H1 (cell line): ENCODE data around the gene UBE3B. TPM values are rescaled to one million over a fixed set of nuclear protein-coding genes. Genes with fewer than 3 reads are reported as not detected.

Experiments used
- CTCF ChIA-PET: fragments of 300-600 bp; sonication (Branson Sonifier 250); formaldehyde crosslinking; loops from one replicate; lab custom pipeline; 2021; ENCODE audit not compliant: partially characterized antibody; lab: Charles Lee
- POLR2A ChIA-PET: fragments of 300-600 bp; sonication (Branson Sonifier 250); formaldehyde crosslinking; loops from one replicate; lab custom pipeline; 2021; ENCODE audit warnings: inconsistent platforms; ENCODE audit not compliant: partially characterized antibody; lab: Charles Lee
- DNase-seq, 2 experiments: peaks; one replicate each; pipeline versions ENCODE4 v3.0.0 to v3.0.0-alpha.2; 2010 to 2022; ENCODE audit warnings: low spot score in 2 of 2, low read depth in 1 of 2, mixed read lengths in 1 of 2
- FAIRE-seq: peaks from 2 replicates; lab custom pipeline; 2011; peaks lifted over from hg19 to GRCh38; lab: Jason Lieb, UNC
- H2AFZ ChIP-seq: 2 replicates; pipeline ENCODE4 v1.8.1; 2012; ENCODE audit warnings: low read length, inconsistent platforms
- H2AK5ac ChIP-seq: 2 replicates; pipeline ENCODE4 v1.6.1; 2013; ENCODE audit warnings: low read depth, low read length
- H2BK120ac ChIP-seq: replicated peaks from 2 replicates; pipeline ENCODE3; 2013; ENCODE audit warnings: low read depth, low read length, inconsistent platforms
- H2BK12ac ChIP-seq: 2 replicates; pipeline ENCODE4 v1.6.1; 2013; ENCODE audit warnings: low read depth, low read length
- H2BK15ac ChIP-seq: 2 replicates; pipeline ENCODE4 v1.6.1; 2013; ENCODE audit warnings: low read length
- H2BK20ac ChIP-seq: 2 replicates; pipeline ENCODE4 v1.6.1; 2013; ENCODE audit warnings: low read length
- H2BK5ac ChIP-seq: 2 replicates; pipeline ENCODE4 v1.6.1; 2013; ENCODE audit warnings: low read depth, low read length
- H3K14ac ChIP-seq: 2 replicates; pipeline ENCODE4 v1.6.1; 2013; ENCODE audit warnings: inconsistent platforms; ENCODE audit not compliant: insufficient read length
- H3K18ac ChIP-seq: 2 replicates; pipeline ENCODE4 v1.6.1; 2013; ENCODE audit warnings: low read length; ENCODE audit errors: extremely low read depth
- H3K23ac ChIP-seq: 2 replicates; pipeline ENCODE4 v1.6.1; 2013; ENCODE audit warnings: inconsistent platforms; ENCODE audit not compliant: insufficient read length
- H3K23me2 ChIP-seq: 2 replicates; pipeline ENCODE4 v1.6.1; 2013; ENCODE audit warnings: low read depth, low read length
- H3K27ac ChIP-seq: 2 replicates; pipeline ENCODE4 v1.6.1; 2011; ENCODE audit warnings: low read depth, low read length, inconsistent platforms
- H3K27me3 ChIP-seq, 4 experiments: replicated peaks in 1 of 4; 1 replicate in 1 of 4; 2 replicates in 3 of 4; pipeline versions ENCODE4 v1.6.1 to v1.8.1; 2011 to 2013; ENCODE audit warnings: low read length in 3 of 4, mild to moderate bottlenecking in 3 of 4, inconsistent platforms in 2 of 4, mixed read lengths in 2 of 4, moderate library complexity in 1 of 4; ENCODE audit not compliant: control insufficient read depth in 3 of 4, insufficient read depth in 3 of 4; ENCODE audit errors: extremely low read depth in 1 of 4
- H3K36me3 ChIP-seq, 4 experiments: 2 replicates each; pipeline versions ENCODE4 v1.6.1 to v1.8.1; 2011 to 2013; ENCODE audit warnings: mild to moderate bottlenecking in 4 of 4, low read length in 3 of 4, moderate library complexity in 2 of 4, control low read depth in 1 of 4, inconsistent platforms in 1 of 4; ENCODE audit not compliant: insufficient read depth in 4 of 4, control insufficient read depth in 2 of 4
- H3K4ac ChIP-seq: replicated peaks from 2 replicates; pipeline ENCODE3; 2013; ENCODE audit warnings: low read length, low read depth, mixed read lengths, inconsistent platforms; ENCODE audit not compliant: insufficient read length
- H3K4me1 ChIP-seq, 4 experiments: replicated peaks in 1 of 4; 1 replicate in 1 of 4; 2 replicates in 3 of 4; pipeline versions ENCODE4 v1.6.1 to v1.8.1; 2011 to 2013; ENCODE audit warnings: low read length in 3 of 4, inconsistent platforms in 2 of 4, mixed read lengths in 1 of 4; ENCODE audit not compliant: insufficient read depth in 4 of 4, control insufficient read depth in 3 of 4
- H3K4me2 ChIP-seq, 2 experiments: 2 replicates each; pipeline versions ENCODE4 v1.6.1 to v1.8.1; 2011 to 2013; ENCODE audit warnings: low read depth in 2 of 2, low read length in 2 of 2, control low read depth in 1 of 2, inconsistent platforms in 1 of 2, mild to moderate bottlenecking in 1 of 2; ENCODE audit not compliant: insufficient read depth in 1 of 2
- H3K4me3 ChIP-seq, 4 experiments: fragments of 200-600, 300-600 bp in 1 of 4; sonication (generic), shearing (Covaris generic), sonication (Bioruptor Twin) in 1 of 4; 2 replicates each; pipeline versions ENCODE4 v1.5.1 to v1.8.1; 2011 to 2016; ENCODE audit warnings: low read length in 4 of 4, low read depth in 3 of 4, control low read depth in 2 of 4, inconsistent platforms in 2 of 4, mild to moderate bottlenecking in 2 of 4, mixed read lengths in 1 of 4, moderate library complexity in 1 of 4; ENCODE audit not compliant: insufficient read depth in 2 of 4; ENCODE audit errors: extremely low read depth in 1 of 4
- H3K56ac ChIP-seq: replicated peaks from 2 replicates; pipeline ENCODE3; 2013; ENCODE audit warnings: low read depth, mild to moderate bottlenecking, mixed read lengths, low read length, inconsistent platforms; ENCODE audit not compliant: insufficient read length
- H3K79me1 ChIP-seq: 2 replicates; pipeline ENCODE4 v1.6.1; 2013; ENCODE audit warnings: low read depth, low read length, control low read depth
- H3K79me2 ChIP-seq, 2 experiments: 2 replicates each; pipeline versions ENCODE4 v1.6.1 to v1.8.1; 2012 to 2013; ENCODE audit warnings: low read length in 2 of 2, mild to moderate bottlenecking in 2 of 2, inconsistent platforms in 1 of 2; ENCODE audit not compliant: insufficient read depth in 2 of 2, control insufficient read depth in 1 of 2
- H3K9ac ChIP-seq, 4 experiments: replicated peaks in 1 of 4; 1 replicate in 1 of 4; 2 replicates in 3 of 4; pipeline versions ENCODE4 v1.6.1 to v1.8.1; 2011 to 2013; ENCODE audit warnings: low read depth in 3 of 4, low read length in 3 of 4, control low read depth in 2 of 4, mild to moderate bottlenecking in 2 of 4, moderate library complexity in 2 of 4, inconsistent platforms in 1 of 4; ENCODE audit errors: extremely low read depth in 1 of 4
- H3K9me3 ChIP-seq, 2 experiments: 2 replicates each; pipeline versions ENCODE4 v1.6.1 to v1.8.1; 2012 to 2013; ENCODE audit warnings: mild to moderate bottlenecking in 2 of 2, moderate library complexity in 2 of 2, control low read depth in 1 of 2, inconsistent platforms in 1 of 2, low read depth in 1 of 2, low read length in 1 of 2, mixed read lengths in 1 of 2; ENCODE audit not compliant: insufficient read depth in 2 of 2
- H4K20me1 ChIP-seq, 2 experiments: replicated peaks in 1 of 2; 2 replicates each; pipeline versions ENCODE3 to v1.8.1; 2011 to 2013; ENCODE audit warnings: inconsistent platforms in 2 of 2, low read length in 2 of 2, mild to moderate bottlenecking in 1 of 2; ENCODE audit not compliant: insufficient read depth in 2 of 2, control insufficient read depth in 1 of 2
- H4K5ac ChIP-seq: 2 replicates; pipeline ENCODE4 v1.6.1; 2013; ENCODE audit warnings: low read length, low read depth, mixed read lengths, inconsistent platforms; ENCODE audit not compliant: insufficient read length
- H4K8ac ChIP-seq: 2 replicates; pipeline ENCODE4 v1.8.0; 2013; ENCODE audit warnings: mild to moderate bottlenecking, moderate library complexity, low read length, inconsistent platforms; ENCODE audit not compliant: insufficient read depth; ENCODE audit errors: extremely low read depth
- H4K91ac ChIP-seq: replicated peaks from 2 replicates; pipeline ENCODE3; 2013; ENCODE audit warnings: low read length, mixed read lengths, inconsistent platforms; ENCODE audit not compliant: insufficient read length
- EP300 ChIP-seq, 2 experiments: IDR thresholded peaks; 1 replicate in 1 of 2; 2 replicates in 1 of 2; pipeline ENCODE4 v1.6.1; 2011 to 2012; ENCODE audit warnings: low read depth in 2 of 2, low read length in 2 of 2, mild to moderate bottlenecking in 2 of 2, borderline replicate concordance in 1 of 2, inconsistent platforms in 1 of 2, moderate library complexity in 1 of 2
- RAD21 ChIP-seq, 2 experiments: IDR thresholded peaks in 1 of 2; conservative IDR thresholded peaks in 1 of 2; 2 replicates each; pipeline ENCODE4 v1.6.1; 2011; ENCODE audit warnings: low read depth in 2 of 2, low read length in 2 of 2, improper control_type of control experiment in 1 of 2, inconsistent platforms in 1 of 2, mild to moderate bottlenecking in 1 of 2, moderate library complexity in 1 of 2
- WGBS, 2 experiments: shearing (Covaris generic) in 1 of 2; methylation state at CpG; one replicate each; pipeline versions ENCODE4 v1.1.6 to v1.1.7; 2013 to 2015; ENCODE audit warnings: low lambda C conversion rate in 2 of 2, mixed read lengths in 2 of 2, inconsistent platforms in 1 of 2, low coverage in 1 of 2, missing lambda C conversion rate in 1 of 2; ENCODE audit not compliant: insufficient replicate concordance in 2 of 2, insufficient coverage in 1 of 2, insufficient read length in 1 of 2; ENCODE audit errors: extremely low coverage in 1 of 2, missing lambda C conversion rate in 1 of 2; 5-methylcytosine and 5-hydroxymethylcytosine counted together
- polyA plus RNA-seq, 7 experiments: library from polyadenylated mRNA; depleted of rRNA in 3 of 7; stranded (reverse) in 5 of 7; unstranded in 2 of 7; fragments of >200 nt in 5 of 7; fragments of 200-250 nt in 2 of 7; gene quantifications; 1 replicate in 5 of 7; 2 replicates in 1 of 7; 4 replicates in 1 of 7; pipeline versions ENCODE4 v1.2.1 to v1.2.3, GENCODE V29; 2011 to 2013; ENCODE audit warnings: missing spikeins in 2 of 7, mixed read lengths in 2 of 7
- total RNA-seq: library from RNA; stranded (reverse); fragmentation: NEBNext Ultra II Directional; extraction: Animal tissue kit (Norgen Biotek cat#: 25700); gene quantifications from 2 replicates; pipeline ENCODE4 v1.2.1, GENCODE V29; 2021

UBE3B gene
- total and polyA plus RNA-seq, 2 of the 8 experiments (the other 6 are each of a cell fraction or from before 2014, with no cell fraction given) = 14.0 to 21.1 TPM

GRCh38 chr12:109580272-109580671 is 102.8 kb downstream of the UBE3B start:
- no peak overlapping the region for H3K9ac ChIP-seq
- H3K4me2 ChIP-seq = no peak overlapping the region
- no peaks in the 10 kb centered on the region for H3K4me1 ChIP-seq
- no peak overlapping the region for H4K91ac ChIP-seq
- H3K23ac ChIP-seq = no peak overlapping the region
- ChIA-PET POLR2A (no interaction called here), CTCF (interaction anchor here (0.6 to 2.0 kb wide), 2 partner anchors 193 to 1208 kb away, joined by 3 to 4 read pairs; no protein-coding TSS in a partner anchor)
- H3K56ac ChIP-seq = no peak overlapping the region
- no peak overlapping the region for H2BK5ac ChIP-seq
- H2AFZ ChIP-seq = no peak overlapping the region
- no peak for TF ChIP-seq EP300 (IDR thresholded peaks at IDR 0.05; ENCODE audit: borderline replicate concordance in 1 of 2, low read depth in 2 of 2, low read length in 2 of 2)
- TF ChIP-seq RAD21 (IDR thresholded peaks at IDR 0.05 in 1 of 2, conservative IDR thresholded peaks at IDR 0.05 in 1 of 2; ENCODE audit: low read depth in 2 of 2, low read length in 2 of 2) = peak; percentile 22 to 36; a peak in 2 of 4 replicates
- no peak overlapping the region for H2BK12ac ChIP-seq
- no peak overlapping the region for H3K4ac ChIP-seq
- no peak for FAIRE-seq
- H3K36me3 ChIP-seq = peaks cover 8 to 58% (median 18%) of the 10 kb centered on the region in 4 experiments; a peak in 6 of 8 replicates
- no peak overlapping the region for H4K5ac ChIP-seq
- no peak overlapping the region for H2BK15ac ChIP-seq
- no peaks in the 10 kb centered on the region for H3K79me2 ChIP-seq
- H4K20me1 ChIP-seq = peaks cover 0 to 7% of the 10 kb centered on the region in 2 experiments
- H3K18ac ChIP-seq = no peak overlapping the region
- H2BK20ac ChIP-seq = no peak overlapping the region
- no peak overlapping the region for H3K14ac ChIP-seq
- DNase-seq = no peak
- H3K9me3 ChIP-seq = no peaks in the 10 kb centered on the region
- no peaks in the 10 kb centered on the region for H3K27me3 ChIP-seq
- H3K23me2 ChIP-seq = no peaks in the 10 kb centered on the region
- no peak overlapping the region for H3K27ac ChIP-seq
- H3K79me1 ChIP-seq = no peaks in the 10 kb centered on the region; the same call in 1 of the 2 replicates
- 91% methylated on average over 8 of the region's 8 CpGs; no CpG with 5 or more reads in 1 of the 2 experiments for WGBS, 2 experiments
- H4K8ac ChIP-seq = no peak overlapping the region
- no peak overlapping the region for H2AK5ac ChIP-seq
- no peak overlapping the region for H3K4me3 ChIP-seq
- no peak overlapping the region for H2BK120ac ChIP-seq
